Thyroid gland (tissue), 4 donors: ENCODE measurements around the gene UQCR11. TPM values are rescaled to one million over a fixed set of nuclear protein-coding genes. Genes with fewer than 3 reads are reported as not detected.

Experiments used
- DNase-seq, 2 donors: peaks; one replicate each; pipeline ENCODE4 v3.0.0-alpha.2; 2019
- H3K27ac ChIP-seq, 3 donors: fragments of 200-600 bp; sonication (generic); 1 replicate in 2 of 3; 2 replicates in 1 of 3; pipeline ENCODE4 v1.5.1; 2016 to 2019; ENCODE audit warnings: mild to moderate bottlenecking in 1 of 3, moderate library complexity in 1 of 3
- H3K27me3 ChIP-seq: fragments of 200-600 bp; sonication (generic); one replicate; pipeline ENCODE4 v1.5.1; 2019
- H3K36me3 ChIP-seq, 2 donors: fragments of 200-600 bp; sonication (generic); one replicate each; pipeline ENCODE4 v1.5.1; 2016 to 2019
- H3K4me1 ChIP-seq, 2 donors: fragments of 200-600 bp; sonication (generic); one replicate each; pipeline ENCODE4 v1.5.1; 2017 to 2019
- H3K4me3 ChIP-seq, 3 donors: fragments of 200-600 bp; sonication (generic); replicated peaks in 1 of 3; 1 replicate in 2 of 3; 2 replicates in 1 of 3; pipeline ENCODE4 v1.5.1; 2016; ENCODE audit warnings: mild to moderate bottlenecking in 1 of 3
- H3K9me3 ChIP-seq: fragments of 200-600 bp; sonication (generic); one replicate; pipeline ENCODE4 v1.5.1; 2017
- POLR2A ChIP-seq, 2 donors: fragments of 450-650 bp; IDR thresholded peaks; one replicate each; pipeline ENCODE4 v1.6.1; 2017; ENCODE audit warnings: antibody characterized with exemption in 2 of 2, mild to moderate bottlenecking in 2 of 2, moderate library complexity in 1 of 2
- WGBS, 2 donors: methylation state at CpG; one replicate each; pipeline ENCODE4 v1.1.5; 2017; 5-methylcytosine and 5-hydroxymethylcytosine counted together
- intact Hi-C: fragments of 100-400 bp; cut with DNase I; formaldehyde crosslinking; loops from one replicate; pipeline ENCODE4 v1.15.1; 2023
- total RNA-seq, 4 donors: library from RNA; depleted of rRNA; stranded (reverse); fragments of >200 nt; gene quantifications; one replicate each; pipeline ENCODE4 v1.2.3, GENCODE V29; 2016
- TF ChIP-seq, protein P1 (sequence below), 6 experiments: fragments of 200-600 bp in 3 of 6; fragments of 450-650 bp in 3 of 6; sonication (generic) in 3 of 6; IDR thresholded peaks; one replicate each; pipeline ENCODE4 v1.5.1; 2016 to 2019; ENCODE audit warnings: antibody characterized with exemption in 6 of 6, mild to moderate bottlenecking in 2 of 6, inconsistent platforms in 1 of 6, moderate library complexity in 1 of 6

The UQCR11 gene
- total RNA-seq, 4 donors from 2014 or later: 52.0 to 154 (median 61.9) TPM

DNA sequence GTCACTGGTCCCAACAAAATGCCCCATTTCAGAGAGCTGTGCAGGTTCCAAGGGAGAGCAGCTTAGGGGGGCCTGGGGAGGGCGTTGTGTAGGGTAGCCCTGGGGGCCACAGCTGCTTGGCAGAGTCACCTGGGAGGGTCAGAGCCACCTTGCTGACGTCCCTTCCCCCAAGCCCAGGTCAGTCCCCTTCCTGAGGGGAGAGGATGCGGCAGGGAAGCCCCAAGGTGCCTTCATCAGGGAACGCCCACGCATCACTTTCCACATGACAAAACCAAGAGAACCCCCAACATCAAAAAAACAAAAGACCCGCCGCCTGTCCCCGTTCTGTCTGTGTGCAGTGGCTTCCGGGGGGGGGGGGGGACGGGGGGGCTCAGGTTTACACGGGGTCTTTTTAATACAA is 5.3 kb upstream of the UQCR11 start:
- Histone ChIP-seq H3K9me3 (no peaks in the 10 kb centered on the region), H3K27me3 (no peaks in the 10 kb centered on the region), H3K4me3 (no peak overlapping the region), H3K4me1 (peaks cover 5 to 9% of the 10 kb centered on the region in 2 donors), H3K27ac (no peak overlapping the region), H3K36me3 (peaks cover 11 to 26% of the 10 kb centered on the region in 2 donors)
- TF ChIP-seq, protein P1, sequence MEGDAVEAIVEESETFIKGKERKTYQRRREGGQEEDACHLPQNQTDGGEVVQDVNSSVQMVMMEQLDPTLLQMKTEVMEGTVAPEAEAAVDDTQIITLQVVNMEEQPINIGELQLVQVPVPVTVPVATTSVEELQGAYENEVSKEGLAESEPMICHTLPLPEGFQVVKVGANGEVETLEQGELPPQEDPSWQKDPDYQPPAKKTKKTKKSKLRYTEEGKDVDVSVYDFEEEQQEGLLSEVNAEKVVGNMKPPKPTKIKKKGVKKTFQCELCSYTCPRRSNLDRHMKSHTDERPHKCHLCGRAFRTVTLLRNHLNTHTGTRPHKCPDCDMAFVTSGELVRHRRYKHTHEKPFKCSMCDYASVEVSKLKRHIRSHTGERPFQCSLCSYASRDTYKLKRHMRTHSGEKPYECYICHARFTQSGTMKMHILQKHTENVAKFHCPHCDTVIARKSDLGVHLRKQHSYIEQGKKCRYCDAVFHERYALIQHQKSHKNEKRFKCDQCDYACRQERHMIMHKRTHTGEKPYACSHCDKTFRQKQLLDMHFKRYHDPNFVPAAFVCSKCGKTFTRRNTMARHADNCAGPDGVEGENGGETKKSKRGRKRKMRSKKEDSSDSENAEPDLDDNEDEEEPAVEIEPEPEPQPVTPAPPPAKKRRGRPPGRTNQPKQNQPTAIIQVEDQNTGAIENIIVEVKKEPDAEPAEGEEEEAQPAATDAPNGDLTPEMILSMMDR (IDR thresholded peaks at IDR 0.05): no peak
- no peak for TF ChIP-seq POLR2A (IDR thresholded peaks at IDR 0.05)
- 81 to 88% methylated on average over 8 to 11 of the region's 11 CpGs for WGBS, 2 donors
- intact Hi-C loops: no loop called here
- DNase-seq: no peak

DNA sequence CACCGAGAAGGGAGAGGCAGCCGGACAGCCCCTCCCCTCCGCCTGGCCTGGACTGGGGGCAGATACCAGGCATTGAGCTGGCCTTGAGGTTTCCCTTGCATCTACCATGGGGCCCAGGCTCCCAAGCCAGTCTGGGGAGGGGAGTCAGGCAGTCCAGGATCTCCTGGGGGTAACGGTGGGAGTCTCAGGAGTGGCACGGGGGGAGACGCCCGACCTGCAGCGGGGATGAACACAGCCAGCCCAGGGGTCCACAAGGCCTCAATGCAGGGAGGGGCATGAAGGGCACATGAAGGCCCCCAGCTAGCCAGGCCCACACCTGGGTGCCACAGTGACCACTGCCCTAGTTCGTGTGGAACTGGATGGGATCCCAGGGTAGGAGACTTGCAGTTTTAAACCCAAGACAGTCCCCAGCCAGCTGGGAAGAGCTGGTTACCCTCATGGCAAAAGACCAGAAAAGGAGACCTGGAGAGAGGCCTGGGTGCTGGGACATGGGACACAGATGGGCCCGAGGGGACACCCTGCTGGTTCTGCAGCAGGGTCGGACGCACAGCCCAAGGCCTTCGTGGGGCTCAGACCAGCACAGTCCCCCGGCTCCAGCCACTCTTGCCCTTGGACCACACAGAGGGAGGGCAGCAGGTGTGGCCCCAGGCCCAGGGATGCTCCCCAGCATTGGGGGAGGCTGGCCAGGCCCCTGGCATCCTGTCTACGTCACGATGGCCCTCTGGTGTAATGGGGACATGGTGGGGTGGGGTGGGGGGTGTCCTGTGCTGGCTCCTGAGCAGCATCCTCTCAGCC is 4.6 kb upstream of the UQCR11 start:
- intact Hi-C loops: no loop called here
- Histone ChIP-seq H3K27ac (no peak overlapping the region), H3K4me1 (peaks cover 6 to 9% of the 10 kb centered on the region in 2 donors), H3K9me3 (no peaks in the 10 kb centered on the region), H3K4me3 (no peak overlapping the region), H3K36me3 (peaks cover 4 to 20% of the 10 kb centered on the region in 2 donors), H3K27me3 (no peaks in the 10 kb centered on the region)
- DNase-seq: no peak
- TF ChIP-seq, protein P1 (IDR thresholded peaks at IDR 0.05): no peak
- no peak for TF ChIP-seq POLR2A (IDR thresholded peaks at IDR 0.05)
- WGBS, 2 donors: 94 to 95% methylated on average over 9 to 11 of the region's 16 CpGs

DNA sequence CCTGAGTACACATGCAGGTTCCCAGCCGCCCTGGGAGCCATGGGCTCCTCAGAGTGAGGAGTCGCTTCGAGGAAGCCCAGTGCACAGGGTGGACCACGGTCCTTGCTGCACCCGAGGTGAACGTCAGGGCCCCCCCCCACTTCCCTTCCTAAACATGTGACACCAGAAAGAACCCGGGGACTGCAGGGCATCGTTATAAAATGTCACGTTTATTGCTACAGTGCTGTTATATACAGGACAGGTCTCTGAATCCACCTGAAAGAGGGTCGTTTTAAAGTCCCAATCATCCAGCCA is 3.8 kb upstream of the UQCR11 start:
- intact Hi-C loops: no loop called here
- H3K9me3 ChIP-seq: no peaks in the 10 kb centered on the region
- H3K36me3 ChIP-seq: peaks cover 0 to 12% of the 10 kb centered on the region in 2 donors
- no peak overlapping the region for H3K4me3 ChIP-seq
- no peaks in the 10 kb centered on the region for H3K27me3 ChIP-seq
- 44 to 65% methylated on average over 6 to 10 of the region's 10 CpGs for whole genome bisulfite sequencing, 2 donors
- peaks cover 14% of the 10 kb centered on the region in 2 donors for H3K4me1 ChIP-seq
- no peak for DNase-seq
- H3K27ac ChIP-seq: no peak overlapping the region
- no peak for TF ChIP-seq POLR2A (IDR thresholded peaks at IDR 0.05)
- TF ChIP-seq, protein P1 (IDR thresholded peaks at IDR 0.05): no peak

DNA sequence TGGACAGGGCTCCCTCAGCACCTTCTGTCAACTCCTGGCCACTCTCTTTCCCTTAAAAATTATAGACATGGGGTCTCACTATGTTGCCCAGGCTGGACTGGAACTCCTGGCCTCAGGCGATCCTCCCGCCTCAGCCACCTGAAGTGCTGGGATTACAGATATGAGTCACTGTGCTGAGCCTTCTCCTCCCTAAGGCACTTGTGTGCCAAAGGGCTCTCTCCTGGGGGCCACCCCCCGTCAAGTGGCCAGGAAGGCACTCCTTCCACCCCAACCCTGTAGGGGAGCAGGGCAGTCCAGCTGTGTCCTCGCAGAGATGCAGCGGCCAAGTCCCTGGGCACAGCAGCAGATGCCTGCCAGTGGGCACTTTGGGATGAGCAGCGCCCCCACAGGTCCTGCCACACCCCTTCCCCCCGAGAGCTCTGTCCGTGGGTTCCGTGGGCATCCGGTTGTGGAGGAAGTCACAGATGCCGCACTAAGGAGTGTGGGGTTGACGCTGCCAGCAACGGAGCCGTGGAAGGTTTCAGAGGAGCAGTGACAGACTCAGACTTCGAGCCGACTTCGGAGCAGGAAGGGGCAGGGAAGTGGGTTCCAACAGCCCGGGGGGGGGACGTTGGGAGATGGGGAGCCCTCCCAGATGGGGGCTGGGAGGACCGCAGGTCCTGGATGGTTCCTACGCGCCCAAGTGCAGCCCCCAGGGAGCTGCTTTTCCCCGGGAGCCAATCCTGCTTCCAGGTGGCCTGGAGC is 3.3 kb upstream of the UQCR11 start:
- Histone ChIP-seq H3K27ac (no peak overlapping the region), H3K9me3 (no peaks in the 10 kb centered on the region), H3K27me3 (no peaks in the 10 kb centered on the region), H3K4me3 (no peak overlapping the region), H3K4me1 (peaks cover 17 to 20% of the 10 kb centered on the region in 2 donors), H3K36me3 (peaks cover 0 to 12% of the 10 kb centered on the region in 2 donors)
- peak; percentile 26 to 31 for DNase-seq
- intact Hi-C loops: no loop called here
- 56 to 63% methylated on average over 9 to 19 of the region's 23 CpGs for WGBS, 2 donors
- TF ChIP-seq, protein P1 (IDR thresholded peaks at IDR 0.05): no peak
- no peak for TF ChIP-seq POLR2A (IDR thresholded peaks at IDR 0.05)
